OCI-LY7 (cell line): ENCODE data around the gene SMPD3. TPM values are rescaled to one million over a fixed set of nuclear protein-coding genes. Genes with fewer than 3 reads are reported as not detected.

Source experiments
- BruUV-seq: library from RNA; stranded (reverse); fragments of 400-500 nt; replicated peaks from 2 replicates; lab custom pipeline; 2021; lab: Mats Ljungman, UMichigan
- CTCF ChIA-PET: fragments of 300-600 bp; sonication (Branson Sonifier 250); formaldehyde crosslinking; loops from one replicate; lab custom pipeline; 2022; ENCODE audit warnings: antibody characterized with exemption; ENCODE audit not compliant: unreplicated experiment; lab: Charles Lee
- POLR2A ChIA-PET: fragments of 300-600 bp; sonication (Branson Sonifier 250); formaldehyde crosslinking; loops from one replicate; lab custom pipeline; 2022; ENCODE audit warnings: antibody characterized with exemption; lab: Charles Lee
- DNase-seq: peaks from one replicate; pipeline ENCODE4 v3.0.0-alpha.2; 2015; ENCODE audit warnings: low spot score
- H2AFZ ChIP-seq: fragments of 200-600 bp; sonication (generic), shearing (Covaris generic); 2 replicates; pipeline ENCODE4 v1.6.1; 2014; ENCODE audit warnings: mild to moderate bottlenecking, antibody characterized with exemption, low read length, moderate library complexity
- H3K27ac ChIP-seq: fragments of 200-600 bp; sonication (generic); 2 replicates; pipeline ENCODE4 v1.5.1; 2014; ENCODE audit warnings: mixed run types, low read depth, mild to moderate bottlenecking, moderate library complexity, low read length, inconsistent platforms; ENCODE audit not compliant: poor library complexity, severe bottlenecking
- H3K36me3 ChIP-seq: fragments of 200-600 bp; sonication (generic); 2 replicates; pipeline ENCODE4 v1.6.1; 2014; ENCODE audit warnings: mild to moderate bottlenecking, antibody characterized with exemption, low read length, moderate library complexity, mixed read lengths; ENCODE audit not compliant: insufficient read depth
- H3K4me1 ChIP-seq: fragments of 200-600 bp; sonication (generic); 2 replicates; pipeline ENCODE4 v1.5.1; 2014; ENCODE audit warnings: mild to moderate bottlenecking, low read length; ENCODE audit not compliant: insufficient read depth, poor library complexity, severe bottlenecking
- H3K4me2 ChIP-seq: fragments of 200-600 bp; sonication (generic); 2 replicates; pipeline ENCODE4 v1.6.1; 2014; ENCODE audit warnings: mild to moderate bottlenecking, low read length
- H3K4me3 ChIP-seq: fragments of 200-600 bp; sonication (generic); 2 replicates; pipeline ENCODE4 v1.5.1; 2014; ENCODE audit warnings: mild to moderate bottlenecking, low read depth, low read length; ENCODE audit not compliant: poor library complexity, severe bottlenecking
- H3K79me2 ChIP-seq: fragments of 200-600 bp; sonication (generic); 2 replicates; pipeline ENCODE4 v1.6.1; 2016; ENCODE audit warnings: low read depth, mild to moderate bottlenecking, low read length, moderate library complexity, mixed read lengths; ENCODE audit not compliant: insufficient read depth
- H3K9me2 ChIP-seq: fragments of 200-600 bp; sonication (generic); 2 replicates; pipeline ENCODE4 v1.6.1; 2016; ENCODE audit warnings: mild to moderate bottlenecking, low read length, mixed read lengths; ENCODE audit not compliant: insufficient read depth
- H3K9me3 ChIP-seq: fragments of 200-600 bp; sonication (generic); 2 replicates; pipeline ENCODE4 v1.6.1; 2014; ENCODE audit warnings: mild to moderate bottlenecking, mixed run types, low read length, mixed read lengths
- H4K20me1 ChIP-seq: fragments of 200-600 bp; sonication (generic); 2 replicates; pipeline ENCODE4 v1.6.1; 2014; ENCODE audit warnings: mild to moderate bottlenecking, antibody characterized with exemption, low read length, moderate library complexity, mixed read lengths; ENCODE audit not compliant: insufficient read depth
- CTCF ChIP-seq: fragments of 200-600 bp; sonication (generic); conservative IDR thresholded peaks from 2 replicates; pipeline ENCODE4 v1.5.1; 2014; ENCODE audit warnings: mild to moderate bottlenecking, antibody characterized with exemption, low read length, moderate library complexity, mixed read lengths
- EZH2phosphoT487 ChIP-seq: fragments of 200-600 bp; sonication (generic); IDR thresholded peaks from 2 replicates; pipeline ENCODE4 v1.6.1; 2018; ENCODE audit warnings: low read depth, borderline replicate concordance, mild to moderate bottlenecking, mixed run types, antibody characterized with exemption, low read length, moderate library complexity, mixed read lengths
- intact Hi-C: fragments of 100-400 bp; cut with micrococcal nuclease; formaldehyde crosslinking; loops from one replicate; pipeline ENCODE4 v1.10.0; 2022; ENCODE audit not compliant: unreplicated experiment
- total RNA-seq, 2 experiments: library from RNA; depleted of rRNA in 1 of 2; stranded (reverse); fragments of >200 nt in 1 of 2; shearing (Covaris generic) in 1 of 2; gene quantifications; 2 replicates each; pipeline ENCODE4 v1.2.3, GENCODE V29; 2014 to 2022

SMPD3 gene
- total RNA-seq, 2 experiments from 2014 or later = 0.16 to 0.51 TPM

GRCh38 chr16:68356249-68356918 is 91.9 kb downstream of the SMPD3 start:
- peaks cover 8% of the 10 kb centered on the region for H3K4me1 ChIP-seq
- H3K9me3 ChIP-seq = no peaks in the 10 kb centered on the region
- H3K4me2 ChIP-seq = no peak overlapping the region
- no peaks in the 10 kb centered on the region for H3K9me2 ChIP-seq
- no peaks in the 10 kb centered on the region for H4K20me1 ChIP-seq
- H3K27ac ChIP-seq = no peak overlapping the region
- no peak overlapping the region for H3K4me3 ChIP-seq
- ChIA-PET POLR2A (interaction anchor here (0.5 kb wide), 1 partner anchor 33 kb away, joined by 3 read pairs; no protein-coding TSS in a partner anchor), CTCF (no interaction called here)
- DNase-seq = peak; percentile 24
- no peak overlapping the region for H2AFZ ChIP-seq
- no peaks in the 10 kb centered on the region for H3K79me2 ChIP-seq
- no TSS peak for BruUV-seq
- TF ChIP-seq EZH2phosphoT487 (no peak), CTCF (no peak)
- intact Hi-C loops = no loop called here
- H3K36me3 ChIP-seq = peaks cover 85% of the 10 kb centered on the region

- Histone ChIP-seq H3K4me1 (peaks cover 8% of the 10 kb centered on the region), H3K4me3 (no peak overlapping the region), H2AFZ (no peak overlapping the region), H3K79me2 (no peaks in the 10 kb centered on the region), H3K36me3 (peaks cover 88% of the 10 kb centered on the region), H3K27ac (no peak overlapping the region), H3K9me3 (no peaks in the 10 kb centered on the region), H3K4me2 (no peak overlapping the region), H3K9me2 (no peaks in the 10 kb centered on the region), H4K20me1 (no peaks in the 10 kb centered on the region)
- BruUV-seq = no TSS peak
- CTCF ChIA-PET = no interaction called here
- peak; percentile 46; the same call in 1 of the 2 replicates for TF ChIP-seq CTCF
- no peak for TF ChIP-seq EZH2phosphoT487
- POLR2A ChIA-PET = interaction anchor here (0.5 kb wide), 1 partner anchor 32 kb away, joined by 3 read pairs; no protein-coding TSS in a partner anchor
- DNase-seq = no peak
- intact Hi-C loops = no loop called here
Observed at GRCh38 chr16:68355447-68356248, 92.7 kb downstream of the SMPD3 start.

- no peaks in the 10 kb centered on the region for H3K9me2 ChIP-seq
- ChIA-PET POLR2A (no interaction called here), CTCF (no interaction called here)
- no peak for TF ChIP-seq CTCF
- TF ChIP-seq EZH2phosphoT487 = no peak
- no peak overlapping the region for H3K27ac ChIP-seq
- intact Hi-C loops = no loop called here
- H3K4me2 ChIP-seq = no peak overlapping the region
- peaks cover 90% of the 10 kb centered on the region for H3K36me3 ChIP-seq
- no TSS peak for BruUV-seq
- no peak for DNase-seq
- peaks cover 8% of the 10 kb centered on the region for H3K4me1 ChIP-seq
- H2AFZ ChIP-seq = no peak overlapping the region
- H4K20me1 ChIP-seq = no peaks in the 10 kb centered on the region
- H3K9me3 ChIP-seq = no peaks in the 10 kb centered on the region
- H3K79me2 ChIP-seq = no peaks in the 10 kb centered on the region
- no peak overlapping the region for H3K4me3 ChIP-seq
Observed at GRCh38 chr16:68354816-68355215, 93.5 kb downstream of the SMPD3 start.
